Esophagus muscularis mucosa (tissue), 3 donors: ENCODE measurements around the gene MX2.

Source experiments
- CTCF ChIP-seq, 3 experiments: fragments of 200-600 bp in 2 of 3; fragments of 450-650 bp in 1 of 3; sonication (generic) in 2 of 3; IDR thresholded peaks; one replicate each; pipeline ENCODE4 v1.5.1; 2017 to 2019; ENCODE audit warnings: antibody characterized with exemption in 3 of 3, mild to moderate bottlenecking in 2 of 3, moderate library complexity in 1 of 3
- POLR2A ChIP-seq: fragments of 450-650 bp; IDR thresholded peaks from one replicate; pipeline ENCODE4 v1.6.1; 2017; ENCODE audit warnings: antibody characterized with exemption, moderate library complexity, mild to moderate bottlenecking, low read depth

GRCh38 chr21:41418393-41418792, 56.6 kb downstream of the MX2 start:
- TF ChIP-seq CTCF (IDR thresholded peaks at IDR 0.05), result no peak
- no peak for TF ChIP-seq POLR2A
